H1 (cell line): Measurements from ENCODE around the gene AHDC1.

Experiments used
- CEBPB ChIP-seq: IDR thresholded peaks from 2 replicates; pipeline ENCODE4 v1.6.1; 2012; ENCODE audit warnings: low read depth, low read length
- CTCF ChIP-seq, 3 experiments: IDR thresholded peaks; 1 replicate in 2 of 3; 2 replicates in 1 of 3; pipeline versions ENCODE4 v1.5.1 to v1.6.1; 2011; ENCODE audit warnings: low read length in 3 of 3, mild to moderate bottlenecking in 3 of 3, inconsistent platforms in 2 of 3, low read depth in 1 of 3, moderate library complexity in 1 of 3; ENCODE audit not compliant: insufficient read depth in 1 of 3; ENCODE audit errors: control extremely low read depth in 1 of 3
- EP300 ChIP-seq, 2 experiments: IDR thresholded peaks; 1 replicate in 1 of 2; 2 replicates in 1 of 2; pipeline ENCODE4 v1.6.1; 2011 to 2012; ENCODE audit warnings: low read depth in 2 of 2, low read length in 2 of 2, mild to moderate bottlenecking in 2 of 2, borderline replicate concordance in 1 of 2, inconsistent platforms in 1 of 2, moderate library complexity in 1 of 2
- EZH2 ChIP-seq: fragments of 200-600 bp; sonication (generic); IDR thresholded peaks from 2 replicates; pipeline ENCODE4 v1.7.1; 2012; ENCODE audit warnings: low read depth, mild to moderate bottlenecking, moderate library complexity, low read length, inconsistent platforms; ENCODE audit not compliant: severe bottlenecking
- POLR2A ChIP-seq, 2 experiments: IDR thresholded peaks; 1 replicate in 1 of 2; 2 replicates in 1 of 2; pipeline ENCODE4 v1.6.1; 2011; ENCODE audit warnings: low read depth in 2 of 2, low read length in 2 of 2, mild to moderate bottlenecking in 2 of 2; ENCODE audit errors: control extremely low read depth in 1 of 2
- POLR2AphosphoS5 ChIP-seq: IDR thresholded peaks from 2 replicates; pipeline ENCODE4 v1.6.1; 2011; ENCODE audit warnings: low read depth, low read length
- SAP30 ChIP-seq: fragments of 300-600 bp; sonication (generic); IDR thresholded peaks from 2 replicates; pipeline ENCODE4 v1.7.1; 2012; ENCODE audit warnings: low read length, moderate library complexity, mild to moderate bottlenecking, inconsistent platforms; ENCODE audit not compliant: insufficient read depth, insufficient replicate concordance
- TF ChIP-seq, protein P1 (sequence below): IDR thresholded peaks from 2 replicates; pipeline ENCODE4 v1.6.1; 2012; ENCODE audit warnings: inconsistent platforms

- TF ChIP-seq POLR2AphosphoS5 = no peak
- TF ChIP-seq CEBPB = no peak
- no peak for TF ChIP-seq POLR2A (IDR thresholded peaks at IDR 0.05; ENCODE audit: control extremely low read depth in 1 of 2, low read depth in 2 of 2, low read length in 2 of 2)
- TF ChIP-seq CTCF (IDR thresholded peaks at IDR 0.05; ENCODE audit: control extremely low read depth in 1 of 3, insufficient read depth in 1 of 3, low read depth in 1 of 3, low read length in 3 of 3) = no peak
- TF ChIP-seq EP300 (IDR thresholded peaks at IDR 0.05; ENCODE audit: borderline replicate concordance in 1 of 2, low read depth in 2 of 2, low read length in 2 of 2) = no peak
- TF ChIP-seq, protein P1, sequence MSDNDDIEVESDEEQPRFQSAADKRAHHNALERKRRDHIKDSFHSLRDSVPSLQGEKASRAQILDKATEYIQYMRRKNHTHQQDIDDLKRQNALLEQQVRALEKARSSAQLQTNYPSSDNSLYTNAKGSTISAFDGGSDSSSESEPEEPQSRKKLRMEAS = no peak
- no peak for TF ChIP-seq SAP30
- TF ChIP-seq EZH2 = no peak
Observed at GRCh38 chr1:27504588-27505419, 99.1 kb downstream of the AHDC1 start.
